ENCODE data around the gene OR10H5.
"Not testable (repeated sequence)": the region's sequence is repeated elsewhere in the genome, so short reads cannot be mapped to it uniquely, and the experiment has no call there.

- not testable (repeated sequence) for TF ChIP-seq POLR2A, CTCF (IDR thresholded peaks at IDR 0.05)
Measured at GRCh38 chr19:15834232-15834631, 46.8 kb downstream of the OR10H5 start.
